ENCODE data around the gene PWWP2B.

DNA sequence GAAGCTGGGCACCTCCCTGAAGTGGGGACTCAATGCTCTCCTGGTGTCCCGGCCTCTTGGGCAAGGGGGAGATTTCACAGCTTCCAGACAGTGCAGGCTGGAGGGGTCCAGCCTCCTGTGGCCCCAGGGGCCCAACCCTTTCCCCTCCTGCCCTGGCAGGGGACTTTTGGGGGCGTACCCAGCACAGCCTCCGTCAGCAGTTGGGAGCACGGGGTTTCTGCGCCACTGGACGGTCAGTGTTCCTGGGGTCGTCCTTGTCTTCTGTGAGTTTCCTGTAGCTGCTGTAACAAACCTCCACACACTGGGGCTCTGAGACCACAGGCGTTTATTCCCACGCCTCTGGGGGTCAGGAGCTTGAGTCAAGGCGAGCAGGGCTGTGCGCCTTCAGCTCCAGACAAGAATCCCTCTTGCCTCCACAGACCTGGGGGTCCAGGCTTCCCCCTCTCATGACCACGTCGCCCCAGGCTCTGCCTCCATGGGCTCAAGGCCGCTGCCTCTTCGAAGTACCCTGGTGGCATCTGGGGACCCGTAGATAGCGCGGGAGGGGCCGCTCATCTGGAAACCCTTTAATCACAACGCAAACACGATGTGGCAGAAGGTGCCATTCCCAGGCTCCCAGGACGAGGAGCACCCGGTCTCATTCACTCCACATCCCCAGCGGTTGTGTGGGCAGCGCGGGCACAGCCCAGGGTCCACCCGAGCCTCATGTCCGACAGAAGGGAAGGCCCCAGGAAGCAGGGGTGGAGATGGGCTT, 14.0 kb downstream of the PWWP2B start:
- TF ChIP-seq POLR2A (IDR thresholded peaks at IDR 0.05), result no peak
- TF ChIP-seq, protein P1, sequence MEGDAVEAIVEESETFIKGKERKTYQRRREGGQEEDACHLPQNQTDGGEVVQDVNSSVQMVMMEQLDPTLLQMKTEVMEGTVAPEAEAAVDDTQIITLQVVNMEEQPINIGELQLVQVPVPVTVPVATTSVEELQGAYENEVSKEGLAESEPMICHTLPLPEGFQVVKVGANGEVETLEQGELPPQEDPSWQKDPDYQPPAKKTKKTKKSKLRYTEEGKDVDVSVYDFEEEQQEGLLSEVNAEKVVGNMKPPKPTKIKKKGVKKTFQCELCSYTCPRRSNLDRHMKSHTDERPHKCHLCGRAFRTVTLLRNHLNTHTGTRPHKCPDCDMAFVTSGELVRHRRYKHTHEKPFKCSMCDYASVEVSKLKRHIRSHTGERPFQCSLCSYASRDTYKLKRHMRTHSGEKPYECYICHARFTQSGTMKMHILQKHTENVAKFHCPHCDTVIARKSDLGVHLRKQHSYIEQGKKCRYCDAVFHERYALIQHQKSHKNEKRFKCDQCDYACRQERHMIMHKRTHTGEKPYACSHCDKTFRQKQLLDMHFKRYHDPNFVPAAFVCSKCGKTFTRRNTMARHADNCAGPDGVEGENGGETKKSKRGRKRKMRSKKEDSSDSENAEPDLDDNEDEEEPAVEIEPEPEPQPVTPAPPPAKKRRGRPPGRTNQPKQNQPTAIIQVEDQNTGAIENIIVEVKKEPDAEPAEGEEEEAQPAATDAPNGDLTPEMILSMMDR (IDR thresholded peaks at IDR 0.05), result no peak
